Heart left ventricle (tissue), 13 donors: ENCODE data around the gene BICD1.

ENCODE experiments used
- POLR2A ChIP-seq, 2 donors: fragments of 450-650 bp; IDR thresholded peaks; one replicate each; pipeline ENCODE4 v1.6.1; 2017; ENCODE audit warnings: antibody characterized with exemption in 2 of 2, mild to moderate bottlenecking in 2 of 2, moderate library complexity in 2 of 2
- TF ChIP-seq, protein P1 (sequence below), 12 donors: fragments of 200-600 bp; sonication (generic) in 4 of 12; IDR thresholded peaks; one replicate each; pipeline versions ENCODE4 v1.5.0 to v1.8.0; 2018 to 2022; ENCODE audit warnings: antibody characterized with exemption in 12 of 12, mild to moderate bottlenecking in 5 of 12
- donor health status: ischemic (EF 13 %, LVEDD 7.1; RV severe dilation, severe dysfunction).
- donor health status: DM: no; HTN: yes; CAD: no.
- donor health status: DM: no; HTN: no; CAD: no.
- donor health status: ischemic (EF 25% LVEDD 6.9; RV normal size, moderate dysfunction).
- donor health status: ischemic (EF 25% LVEDD 5.7; RV mildly dilated, moderate dysfunction).
- donor health status: ischemic (EF 35%, LVEDD 5.7; RV mildly dilated, moderate dysfunction).
- donor health status: nonischemic (EF 11% LVEDD 7.7; RV severe dilation, severe dysfunction).
- donor health status: DM: yes; HTN: yes; CAD: no.
- donor health status: PGD.
- donor health status: ischemic (EF 29% LVEDD 5.4; RV normal size, mild dysfunction).
- donor health status: nonischemic (EF 23%, LVEDD 6.1; RV moderate dilation, normal function).

DNA sequence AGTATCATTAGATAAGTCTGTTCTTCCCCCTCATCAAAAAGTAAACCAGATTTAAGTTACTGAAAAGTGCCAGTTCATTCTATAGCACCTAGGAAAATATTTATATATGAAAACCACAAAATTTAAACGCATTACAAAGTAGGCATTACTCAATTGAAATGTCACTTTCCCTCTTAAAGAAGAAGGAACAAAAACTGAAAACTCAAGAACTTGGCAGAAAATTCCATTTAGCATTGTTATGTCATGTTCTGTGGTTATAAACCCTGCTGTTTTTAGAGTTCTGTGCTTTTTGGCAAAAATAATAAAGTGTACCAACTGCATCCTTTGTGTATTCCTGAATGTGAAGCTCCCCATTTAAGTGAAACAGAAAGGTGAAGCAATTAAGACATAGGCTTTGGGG is 296.3 kb downstream of the BICD1 start:
- no peak for TF ChIP-seq POLR2A (IDR thresholded peaks at IDR 0.05)
- TF ChIP-seq, protein P1, sequence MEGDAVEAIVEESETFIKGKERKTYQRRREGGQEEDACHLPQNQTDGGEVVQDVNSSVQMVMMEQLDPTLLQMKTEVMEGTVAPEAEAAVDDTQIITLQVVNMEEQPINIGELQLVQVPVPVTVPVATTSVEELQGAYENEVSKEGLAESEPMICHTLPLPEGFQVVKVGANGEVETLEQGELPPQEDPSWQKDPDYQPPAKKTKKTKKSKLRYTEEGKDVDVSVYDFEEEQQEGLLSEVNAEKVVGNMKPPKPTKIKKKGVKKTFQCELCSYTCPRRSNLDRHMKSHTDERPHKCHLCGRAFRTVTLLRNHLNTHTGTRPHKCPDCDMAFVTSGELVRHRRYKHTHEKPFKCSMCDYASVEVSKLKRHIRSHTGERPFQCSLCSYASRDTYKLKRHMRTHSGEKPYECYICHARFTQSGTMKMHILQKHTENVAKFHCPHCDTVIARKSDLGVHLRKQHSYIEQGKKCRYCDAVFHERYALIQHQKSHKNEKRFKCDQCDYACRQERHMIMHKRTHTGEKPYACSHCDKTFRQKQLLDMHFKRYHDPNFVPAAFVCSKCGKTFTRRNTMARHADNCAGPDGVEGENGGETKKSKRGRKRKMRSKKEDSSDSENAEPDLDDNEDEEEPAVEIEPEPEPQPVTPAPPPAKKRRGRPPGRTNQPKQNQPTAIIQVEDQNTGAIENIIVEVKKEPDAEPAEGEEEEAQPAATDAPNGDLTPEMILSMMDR (IDR thresholded peaks at IDR 0.05), result no peak
